ENCODE data around the gene KRT25.

GRCh38 chr17:40707745-40708144 is 47.4 kb downstream of the KRT25 start:
- no peak for TF ChIP-seq CREB1 (IDR thresholded peaks at IDR 0.05; ENCODE audit: low read depth)
- TF ChIP-seq EP300 (IDR thresholded peaks at IDR 0.05; ENCODE audit: borderline replicate concordance) = no peak
